ENCODE measurements around the gene SHROOM1. TPM values are rescaled to one million over a fixed set of nuclear protein-coding genes. Genes with fewer than 3 reads are reported as not detected.

The SHROOM1 gene
- 1 to 10 TPM; 3.3 to 5.6 TPM for polyA plus RNA-seq

DNA sequence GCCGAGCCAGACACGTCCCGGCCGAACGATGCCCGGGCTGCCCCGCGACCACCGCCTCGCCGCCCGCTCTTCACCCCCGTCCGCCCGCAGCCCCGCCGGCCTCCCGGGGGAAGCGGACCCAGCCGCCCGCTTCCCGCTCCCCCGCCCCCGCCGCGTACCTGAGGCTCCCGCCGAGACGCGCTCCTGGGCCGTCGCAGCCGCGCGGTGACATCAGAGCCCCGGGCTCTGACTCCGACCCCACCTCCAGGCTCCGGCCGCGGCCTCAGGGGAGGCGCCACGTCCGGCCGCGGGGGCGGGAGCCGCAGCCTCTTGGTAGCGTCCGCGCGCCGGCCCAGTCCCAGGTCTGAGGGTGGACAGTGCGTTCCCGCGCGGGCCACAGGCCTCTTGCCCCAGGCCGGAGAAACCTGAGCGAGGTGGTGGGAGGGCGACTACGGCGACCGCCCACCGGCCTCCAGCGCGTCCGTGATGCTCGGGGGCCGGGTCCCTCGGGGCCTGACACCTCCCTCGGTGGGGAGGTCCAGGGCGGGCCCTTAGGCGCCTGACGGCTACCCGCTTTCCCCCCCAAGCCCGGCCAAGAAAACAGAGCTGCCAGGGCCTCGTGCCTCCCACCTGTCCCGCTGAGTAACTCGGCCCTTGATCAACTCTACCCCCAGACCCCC is at the start of gene SHROOM1:
Gene SHROOM1, minus strand, starts transcription at position 212 of the 659 bp plus-strand sequence. CDS start 4,507 bp downstream, outside the sequence.
- H3K4me1 ChIP-seq (ENCODE audit: control insufficient read depth in 2 of 2, insufficient read depth in 2 of 2, low read length in 1 of 2), result peaks cover 0 to 11% of the 10 kb centered on the region in 2 donors
- WGBS, 2 donors, result 4% methylated on average over 62 to 78 of the region's 78 CpGs
- H3K36me3 ChIP-seq (ENCODE audit: control insufficient read depth in 2 of 2, insufficient read depth in 2 of 2, low read length in 1 of 2), result no peaks in the 10 kb centered on the region

DNA sequence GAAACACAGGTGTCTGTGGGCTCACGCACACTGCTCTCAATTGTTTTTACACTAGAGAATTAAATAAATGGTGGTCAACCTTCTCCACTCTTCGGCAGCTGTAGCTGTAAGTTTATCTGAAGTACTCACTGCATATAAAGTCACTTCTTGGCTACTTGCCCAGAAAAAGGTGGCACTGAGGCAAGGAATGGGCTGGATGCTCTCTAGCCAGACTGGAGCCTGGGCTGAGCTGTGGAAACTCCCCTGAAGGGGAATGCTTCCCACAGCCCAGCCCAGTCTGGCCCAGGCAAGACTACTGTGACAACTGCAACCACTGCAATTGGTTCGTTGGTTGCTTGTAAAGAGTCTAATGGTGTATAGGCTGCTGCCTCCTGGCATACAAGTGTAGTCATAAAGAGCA is 47.5 kb upstream of the SHROOM1 start:
- H3K27me3 ChIP-seq (ENCODE audit: control insufficient read depth in 1 of 2, insufficient read depth in 2 of 2, low read length in 2 of 2), result no peaks in the 10 kb centered on the region
- no peak overlapping the region for H3K4me3 ChIP-seq (ENCODE audit: low read depth in 1 of 2, low read length in 2 of 2)
- WGBS, 2 donors, result 66 to 71% methylated on average over 3 of the region's 3 CpGs
- H3K27ac ChIP-seq (ENCODE audit: low read depth in 2 of 2, low read length in 1 of 2), result no peak overlapping the region
- H3K36me3 ChIP-seq (ENCODE audit: control insufficient read depth in 2 of 2, insufficient read depth in 2 of 2, low read length in 1 of 2), result peaks cover 0 to 12% of the 10 kb centered on the region in 2 donors
- H3K4me1 ChIP-seq (ENCODE audit: control insufficient read depth in 2 of 2, insufficient read depth in 2 of 2, low read length in 1 of 2), result peaks cover 2 to 6% of the 10 kb centered on the region in 2 donors
- no peaks in the 10 kb centered on the region for H3K9me3 ChIP-seq (ENCODE audit: control insufficient read depth in 2 of 2, insufficient read depth in 1 of 2, low read depth in 1 of 2, low read length in 1 of 2)

More for the DNA sequence above, at the start of gene SHROOM1:
- H3K4me3 ChIP-seq (ENCODE audit: low read depth in 1 of 2, low read length in 2 of 2), result peak within 1 kb of the TSS; percentile 57 to 85
- no peaks in the 10 kb centered on the region for H3K27me3 ChIP-seq (ENCODE audit: control insufficient read depth in 1 of 2, insufficient read depth in 2 of 2, low read length in 2 of 2)
- peak within 1 kb of the TSS; percentile 46 to 74 for H3K27ac ChIP-seq (ENCODE audit: low read depth in 2 of 2, low read length in 1 of 2)
- peaks cover 0 to 3% of the 10 kb centered on the region in 2 donors for H3K9me3 ChIP-seq (ENCODE audit: control insufficient read depth in 2 of 2, insufficient read depth in 1 of 2, low read depth in 1 of 2, low read length in 1 of 2)

GRCh38 chr5:132877466-132877865 is 47.0 kb upstream of the SHROOM1 start:
- no peak overlapping the region for H3K27ac ChIP-seq (ENCODE audit: low read depth in 2 of 2, low read length in 1 of 2)
- no peaks in the 10 kb centered on the region for H3K27me3 ChIP-seq (ENCODE audit: control insufficient read depth in 1 of 2, insufficient read depth in 2 of 2, low read length in 2 of 2)
- peaks cover 0 to 12% of the 10 kb centered on the region in 2 donors for H3K36me3 ChIP-seq (ENCODE audit: control insufficient read depth in 2 of 2, insufficient read depth in 2 of 2, low read length in 1 of 2)
- no peaks in the 10 kb centered on the region for H3K9me3 ChIP-seq (ENCODE audit: control insufficient read depth in 2 of 2, insufficient read depth in 1 of 2, low read depth in 1 of 2, low read length in 1 of 2)
- no peak overlapping the region for H3K4me3 ChIP-seq (ENCODE audit: low read depth in 1 of 2, low read length in 2 of 2)
- peaks cover 2 to 6% of the 10 kb centered on the region in 2 donors for H3K4me1 ChIP-seq (ENCODE audit: control insufficient read depth in 2 of 2, insufficient read depth in 2 of 2, low read length in 1 of 2)
- WGBS, 2 donors, result 74 to 78% methylated on average over 2 of the region's 2 CpGs

- peaks cover 2 to 6% of the 10 kb centered on the region in 2 donors for H3K4me1 ChIP-seq (ENCODE audit: control insufficient read depth in 2 of 2, insufficient read depth in 2 of 2, low read length in 1 of 2)
- no peaks in the 10 kb centered on the region for H3K27me3 ChIP-seq (ENCODE audit: control insufficient read depth in 1 of 2, insufficient read depth in 2 of 2, low read length in 2 of 2)
- peaks cover 0 to 13% of the 10 kb centered on the region in 2 donors for H3K36me3 ChIP-seq (ENCODE audit: control insufficient read depth in 2 of 2, insufficient read depth in 2 of 2, low read length in 1 of 2)
- peak overlapping the region in 1 of 2 donors; percentile 55 for H3K27ac ChIP-seq (ENCODE audit: low read depth in 2 of 2, low read length in 1 of 2)
- no peaks in the 10 kb centered on the region for H3K9me3 ChIP-seq (ENCODE audit: control insufficient read depth in 2 of 2, insufficient read depth in 1 of 2, low read depth in 1 of 2, low read length in 1 of 2)
- H3K4me3 ChIP-seq (ENCODE audit: low read depth in 1 of 2, low read length in 2 of 2), result no peak overlapping the region
- WGBS, 2 donors, result 88 to 89% methylated on average over 1 of the region's 1 CpG
These were observed 45.7 kb upstream of the SHROOM1 start for GRCh38 chr5:132876020-132876759.

- no peaks in the 10 kb centered on the region for H3K27me3 ChIP-seq (ENCODE audit: control insufficient read depth in 1 of 2, insufficient read depth in 2 of 2, low read length in 2 of 2)
- H3K4me3 ChIP-seq (ENCODE audit: low read depth in 1 of 2, low read length in 2 of 2), result no peak overlapping the region
- peaks cover 2 to 6% of the 10 kb centered on the region in 2 donors for H3K4me1 ChIP-seq (ENCODE audit: control insufficient read depth in 2 of 2, insufficient read depth in 2 of 2, low read length in 1 of 2)
- 91 to 94% methylated on average over 3 of the region's 3 CpGs for WGBS, 2 donors
- H3K36me3 ChIP-seq (ENCODE audit: control insufficient read depth in 2 of 2, insufficient read depth in 2 of 2, low read length in 1 of 2), result peaks cover 6 to 12% of the 10 kb centered on the region in 2 donors
- H3K9me3 ChIP-seq (ENCODE audit: control insufficient read depth in 2 of 2, insufficient read depth in 1 of 2, low read depth in 1 of 2, low read length in 1 of 2), result no peaks in the 10 kb centered on the region
- H3K27ac ChIP-seq (ENCODE audit: low read depth in 2 of 2, low read length in 1 of 2), result no peak overlapping the region
These were observed 43.5 kb upstream of the SHROOM1 start for GRCh38 chr5:132873930-132874271.

DNA sequence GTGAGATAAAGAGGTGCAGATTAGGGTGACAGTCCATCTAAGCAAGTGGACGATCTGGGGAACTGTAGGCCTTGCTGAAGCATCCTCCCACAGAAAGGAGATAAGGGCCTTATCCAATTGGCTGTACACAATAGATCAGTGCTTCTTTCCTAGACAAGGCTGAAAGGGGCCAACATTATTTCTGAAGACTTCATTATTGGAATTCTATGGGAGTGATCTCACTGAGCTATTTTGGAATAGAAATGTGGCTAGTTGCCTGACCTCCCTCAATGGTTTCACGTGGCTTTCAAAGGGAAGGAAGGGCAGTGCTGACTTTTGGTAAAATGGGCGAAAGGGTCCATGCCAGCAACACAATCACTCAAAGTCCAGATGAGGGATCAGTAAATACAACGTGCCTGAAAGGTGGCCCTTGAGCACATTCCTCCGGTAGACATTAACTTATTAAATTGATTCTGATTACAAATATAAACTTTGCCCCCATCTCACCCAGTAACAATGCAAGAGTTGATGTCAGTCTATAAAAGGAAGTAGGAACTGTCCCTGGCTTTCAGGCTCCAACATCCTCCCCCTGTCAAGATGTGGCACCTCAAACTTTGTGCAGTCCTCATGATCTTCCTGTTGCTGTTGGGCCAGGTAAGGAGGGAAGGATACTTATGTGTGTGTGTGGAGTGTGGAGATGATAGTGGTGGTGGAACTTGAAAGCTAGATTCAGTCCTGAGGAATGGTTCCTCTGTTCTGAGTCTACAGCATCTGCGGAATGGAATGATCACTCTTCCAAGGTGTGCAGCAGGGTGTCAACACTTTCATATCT is 42.9 kb upstream of the SHROOM1 start, which contains the start of gene LEAP2:
Gene LEAP2, plus strand, starts transcription at position 550 of the 811 bp plus-strand sequence. Its CDS starts 27 bp downstream, at position 577.
- no peak within 1 kb of the TSS for H3K4me3 ChIP-seq (ENCODE audit: low read depth in 1 of 2, low read length in 2 of 2)
- H3K36me3 ChIP-seq (ENCODE audit: control insufficient read depth in 2 of 2, insufficient read depth in 2 of 2, low read length in 1 of 2), result peaks cover 6 to 12% of the 10 kb centered on the region in 2 donors
- H3K27ac ChIP-seq (ENCODE audit: low read depth in 2 of 2, low read length in 1 of 2), result no peak within 1 kb of the TSS

DNA sequence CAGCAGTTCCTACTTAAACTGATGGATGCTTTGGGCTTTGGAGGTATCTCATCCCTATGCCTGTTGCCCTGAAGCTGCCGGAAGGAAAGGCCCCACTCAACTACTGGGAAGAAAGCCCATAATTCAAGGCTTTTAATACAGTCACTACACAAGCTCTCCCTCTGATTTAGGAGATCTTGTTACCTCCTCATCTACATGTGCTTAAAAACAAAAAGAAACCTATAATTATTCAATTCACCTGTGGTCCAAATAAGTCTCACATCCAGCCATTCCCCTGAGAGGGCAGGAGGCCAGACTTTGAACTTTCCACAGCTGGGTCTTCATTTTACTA is 42.3 kb upstream of the SHROOM1 start:
- no peaks in the 10 kb centered on the region for H3K9me3 ChIP-seq (ENCODE audit: control insufficient read depth in 2 of 2, insufficient read depth in 1 of 2, low read depth in 1 of 2, low read length in 1 of 2)
- H3K4me1 ChIP-seq (ENCODE audit: control insufficient read depth in 2 of 2, insufficient read depth in 2 of 2, low read length in 1 of 2), result peaks cover under 1 to 3% of the 10 kb centered on the region in 2 donors
- H3K36me3 ChIP-seq (ENCODE audit: control insufficient read depth in 2 of 2, insufficient read depth in 2 of 2, low read length in 1 of 2), result peaks cover 6 to 13% of the 10 kb centered on the region in 2 donors
- no peaks in the 10 kb centered on the region for H3K27me3 ChIP-seq (ENCODE audit: control insufficient read depth in 1 of 2, insufficient read depth in 2 of 2, low read length in 2 of 2)
- H3K4me3 ChIP-seq (ENCODE audit: low read depth in 1 of 2, low read length in 2 of 2), result no peak overlapping the region
- no peak overlapping the region for H3K27ac ChIP-seq (ENCODE audit: low read depth in 2 of 2, low read length in 1 of 2)
- WGBS, 2 donors, result 83 to 94% methylated on average over 1 of the region's 1 CpG

More for the DNA sequence above, 42.9 kb upstream of the SHROOM1 start, which contains the start of gene LEAP2:
- H3K4me1 ChIP-seq (ENCODE audit: control insufficient read depth in 2 of 2, insufficient read depth in 2 of 2, low read length in 1 of 2), result peaks cover 2 to 6% of the 10 kb centered on the region in 2 donors
- WGBS, 2 donors, result 53 to 63% methylated on average over 6 of the region's 6 CpGs
- H3K27me3 ChIP-seq (ENCODE audit: control insufficient read depth in 1 of 2, insufficient read depth in 2 of 2, low read length in 2 of 2), result no peaks in the 10 kb centered on the region
- H3K9me3 ChIP-seq (ENCODE audit: control insufficient read depth in 2 of 2, insufficient read depth in 1 of 2, low read depth in 1 of 2, low read length in 1 of 2), result no peaks in the 10 kb centered on the region

DNA sequence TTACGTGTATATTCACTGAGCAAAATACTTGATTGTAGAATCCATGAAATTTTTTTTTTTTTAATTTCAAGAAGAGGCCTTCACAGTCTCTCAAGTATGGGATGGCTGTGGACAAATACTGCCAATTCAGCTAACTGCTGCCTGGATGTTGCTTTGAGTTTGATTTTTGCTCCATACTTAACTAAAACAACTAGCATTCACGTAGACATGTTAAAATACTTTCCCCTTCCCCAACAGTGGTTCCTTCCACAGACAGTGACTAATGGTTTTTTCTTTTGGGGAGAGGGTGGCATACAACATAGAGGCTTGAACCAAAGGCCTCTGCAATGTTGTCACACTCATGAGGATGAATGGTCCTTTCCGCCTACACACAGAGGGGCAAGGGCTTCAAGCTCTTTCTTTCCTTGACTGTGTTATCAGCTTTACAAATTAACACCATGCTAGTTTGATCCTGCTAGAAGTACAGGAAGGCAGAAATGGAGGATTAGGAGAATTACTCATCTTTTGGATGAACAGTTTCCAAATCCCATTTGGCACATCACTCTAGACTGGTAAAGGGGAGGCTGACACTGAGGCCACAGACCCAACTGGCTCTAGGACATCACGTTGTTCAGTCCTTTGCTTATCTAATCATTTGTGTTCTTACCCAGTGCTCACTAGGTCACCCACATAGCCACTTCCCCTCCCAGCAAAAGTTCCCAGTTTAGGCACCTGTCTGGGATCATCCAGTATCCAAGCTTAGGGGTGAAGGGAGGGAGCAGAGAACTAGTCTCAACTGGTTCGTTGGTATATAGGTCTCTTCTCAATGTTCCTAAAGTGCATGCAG is 41.2 kb upstream of the SHROOM1 start:
- H3K4me3 ChIP-seq (ENCODE audit: low read depth in 1 of 2, low read length in 2 of 2), result no peak overlapping the region
- H3K27me3 ChIP-seq (ENCODE audit: control insufficient read depth in 1 of 2, insufficient read depth in 2 of 2, low read length in 2 of 2), result no peaks in the 10 kb centered on the region
- no peaks in the 10 kb centered on the region for H3K9me3 ChIP-seq (ENCODE audit: control insufficient read depth in 2 of 2, insufficient read depth in 1 of 2, low read depth in 1 of 2, low read length in 1 of 2)
- H3K36me3 ChIP-seq (ENCODE audit: control insufficient read depth in 2 of 2, insufficient read depth in 2 of 2, low read length in 1 of 2), result peaks cover 6 to 13% of the 10 kb centered on the region in 2 donors
- peaks cover 2% of the 10 kb centered on the region in 2 donors for H3K4me1 ChIP-seq (ENCODE audit: control insufficient read depth in 2 of 2, insufficient read depth in 2 of 2, low read length in 1 of 2)
- WGBS, 2 donors, result 69 to 72% methylated on average over 5 of the region's 5 CpGs
- no peak overlapping the region for H3K27ac ChIP-seq (ENCODE audit: low read depth in 2 of 2, low read length in 1 of 2)
